ENCODE measurements around the gene BACH1. TPM values are rescaled to one million over a fixed set of nuclear protein-coding genes. Genes with fewer than 3 reads are reported as not detected.

BACH1 gene
- total and polyA plus RNA-seq, 2 of the 8 experiments (the other 6 are each of a cell fraction or from before 2014, with no cell fraction given), result 6.9 to 50.7 TPM

- H2BK120ac ChIP-seq (replicated peaks; ENCODE audit: low read depth, low read length), result no peak overlapping the region
- no peak overlapping the region for H3K14ac ChIP-seq (ENCODE audit: insufficient read length)
- H2BK12ac ChIP-seq (ENCODE audit: low read depth, low read length), result no peak overlapping the region
- DNase-seq (ENCODE audit: low read depth in 1 of 2, low spot score in 2 of 2), result no peak
- no peak overlapping the region for H3K4me2 ChIP-seq (ENCODE audit: insufficient read depth in 1 of 2, low read depth in 2 of 2, low read length in 2 of 2)
- TF ChIP-seq JUND (IDR thresholded peaks at IDR 0.05; ENCODE audit: low read length) (no peak), EP300 (IDR thresholded peaks at IDR 0.05; ENCODE audit: borderline replicate concordance in 1 of 2, low read depth in 2 of 2, low read length in 2 of 2) (no peak)
- H4K91ac ChIP-seq (replicated peaks; ENCODE audit: insufficient read length, low read length), result no peak overlapping the region
- no peak overlapping the region for H3K4me3 ChIP-seq (ENCODE audit: extremely low read depth in 1 of 4, insufficient read depth in 2 of 4, low read depth in 3 of 4, low read length in 4 of 4)
- no peak overlapping the region for H2BK15ac ChIP-seq (ENCODE audit: low read length)
- no peak overlapping the region for H2BK20ac ChIP-seq (ENCODE audit: low read length)
- no peak overlapping the region for H3K9ac ChIP-seq (replicated peaks in 1 of 4; ENCODE audit: extremely low read depth in 1 of 4, low read depth in 3 of 4, low read length in 3 of 4)
- H4K20me1 ChIP-seq (replicated peaks in 1 of 2; ENCODE audit: control insufficient read depth in 1 of 2, insufficient read depth in 2 of 2, low read length in 2 of 2), result no peaks in the 10 kb centered on the region
- no peak overlapping the region for H2BK5ac ChIP-seq (ENCODE audit: low read depth, low read length)
- H3K27ac ChIP-seq (ENCODE audit: low read depth, low read length), result no peak overlapping the region
- H3K36me3 ChIP-seq (ENCODE audit: control insufficient read depth in 2 of 4, insufficient read depth in 4 of 4, low read length in 3 of 4), result no peaks in the 10 kb centered on the region
- no peaks in the 10 kb centered on the region for H3K23me2 ChIP-seq (ENCODE audit: low read depth, low read length)
- no peak overlapping the region for H4K8ac ChIP-seq (ENCODE audit: extremely low read depth, insufficient read depth, low read length)
- no peaks in the 10 kb centered on the region for H3K79me2 ChIP-seq (ENCODE audit: control insufficient read depth in 1 of 2, insufficient read depth in 2 of 2, low read length in 2 of 2)
- no peak overlapping the region for H3K4ac ChIP-seq (replicated peaks; ENCODE audit: insufficient read length, low read depth, low read length)
- H3K79me1 ChIP-seq (ENCODE audit: low read depth, low read length), result no peaks in the 10 kb centered on the region
- H3K56ac ChIP-seq (replicated peaks; ENCODE audit: insufficient read length, low read depth, low read length), result no peak overlapping the region
- H4K5ac ChIP-seq (ENCODE audit: insufficient read length, low read depth, low read length), result no peak overlapping the region
- ChIA-PET CTCF (ENCODE audit: partially characterized antibody) (no interaction called here), POLR2A (ENCODE audit: partially characterized antibody) (no interaction called here)
- H3K9me3 ChIP-seq (ENCODE audit: insufficient read depth in 2 of 2, low read depth in 1 of 2, low read length in 1 of 2), result no peaks in the 10 kb centered on the region
- no peak overlapping the region for H3K18ac ChIP-seq (ENCODE audit: extremely low read depth, low read length)
- FAIRE-seq, result no peak
- H2AFZ ChIP-seq (ENCODE audit: low read length), result no peak overlapping the region
- no peaks in the 10 kb centered on the region for H3K27me3 ChIP-seq (replicated peaks in 1 of 4; ENCODE audit: control insufficient read depth in 3 of 4, extremely low read depth in 1 of 4, insufficient read depth in 3 of 4, low read length in 3 of 4)
- H3K4me1 ChIP-seq (replicated peaks in 1 of 4; ENCODE audit: control insufficient read depth in 3 of 4, insufficient read depth in 4 of 4, low read length in 3 of 4), result no peaks in the 10 kb centered on the region
- H2AK5ac ChIP-seq (ENCODE audit: low read depth, low read length), result no peak overlapping the region
- H3K23ac ChIP-seq (ENCODE audit: insufficient read length), result no peak overlapping the region
- 83% methylated on average over 5 of the region's 5 CpGs; no CpG with 5 or more reads in 1 of the 2 experiments for WGBS, 2 experiments (ENCODE audit: extremely low coverage in 1 of 2, insufficient coverage in 1 of 2, insufficient read length in 1 of 2, insufficient replicate concordance in 2 of 2, low coverage in 1 of 2, low lambda C conversion rate in 2 of 2, missing lambda C conversion rate in 1 of 2)
These were observed 88.9 kb downstream of the BACH1 start for GRCh38 chr21:29387598-29387997.

Data from H1 (cell line).